Measurements from ENCODE around the gene WFIKKN1.

DNA sequence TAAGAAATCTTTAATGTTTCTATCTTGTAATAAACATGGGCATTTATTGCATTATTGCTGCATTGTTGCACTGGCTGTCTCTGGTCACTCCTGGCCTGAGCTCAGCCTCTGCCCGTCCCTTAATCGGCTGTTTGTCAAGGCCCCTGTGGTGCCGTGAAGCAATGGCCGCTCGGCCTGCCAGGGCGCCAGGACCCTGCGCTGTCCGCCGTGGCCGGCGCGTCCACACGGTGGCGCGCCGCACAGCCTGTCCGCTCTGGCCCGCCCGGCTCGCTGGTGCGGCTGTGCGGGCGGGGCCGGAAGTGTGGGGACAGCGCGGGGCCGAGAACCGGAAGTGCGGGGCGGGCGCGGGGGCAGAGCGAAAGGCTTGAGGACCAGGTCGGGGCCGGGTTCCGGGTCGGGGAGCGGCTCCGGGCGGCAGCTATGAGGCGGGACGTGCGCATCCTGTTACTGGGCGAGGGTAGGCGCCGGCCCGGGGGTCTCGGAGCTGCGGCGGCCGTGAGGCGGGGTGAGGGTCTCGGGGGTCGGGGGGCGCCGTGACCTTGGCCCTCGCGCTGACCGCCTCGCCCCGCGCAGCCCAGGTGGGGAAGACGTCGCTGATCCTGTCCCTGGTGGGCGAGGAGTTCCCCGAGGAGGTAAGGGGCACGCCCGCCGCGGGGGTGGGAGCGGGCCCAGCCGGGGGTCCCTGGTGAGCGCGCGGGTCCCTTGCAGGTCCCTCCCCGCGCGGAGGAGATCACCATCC, 37.2 kb downstream of the WFIKKN1 start, which contains the start of gene RHOT2:
- TF ChIP-seq, protein P1, sequence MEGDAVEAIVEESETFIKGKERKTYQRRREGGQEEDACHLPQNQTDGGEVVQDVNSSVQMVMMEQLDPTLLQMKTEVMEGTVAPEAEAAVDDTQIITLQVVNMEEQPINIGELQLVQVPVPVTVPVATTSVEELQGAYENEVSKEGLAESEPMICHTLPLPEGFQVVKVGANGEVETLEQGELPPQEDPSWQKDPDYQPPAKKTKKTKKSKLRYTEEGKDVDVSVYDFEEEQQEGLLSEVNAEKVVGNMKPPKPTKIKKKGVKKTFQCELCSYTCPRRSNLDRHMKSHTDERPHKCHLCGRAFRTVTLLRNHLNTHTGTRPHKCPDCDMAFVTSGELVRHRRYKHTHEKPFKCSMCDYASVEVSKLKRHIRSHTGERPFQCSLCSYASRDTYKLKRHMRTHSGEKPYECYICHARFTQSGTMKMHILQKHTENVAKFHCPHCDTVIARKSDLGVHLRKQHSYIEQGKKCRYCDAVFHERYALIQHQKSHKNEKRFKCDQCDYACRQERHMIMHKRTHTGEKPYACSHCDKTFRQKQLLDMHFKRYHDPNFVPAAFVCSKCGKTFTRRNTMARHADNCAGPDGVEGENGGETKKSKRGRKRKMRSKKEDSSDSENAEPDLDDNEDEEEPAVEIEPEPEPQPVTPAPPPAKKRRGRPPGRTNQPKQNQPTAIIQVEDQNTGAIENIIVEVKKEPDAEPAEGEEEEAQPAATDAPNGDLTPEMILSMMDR (IDR thresholded peaks at IDR 0.05) = peak; percentile 91 to 98 (median 96)
- TF ChIP-seq POLR2A (IDR thresholded peaks at IDR 0.05) = peak in 1 of 2 donors; percentile 76
